HCT116 (cell line): Measurements from ENCODE around the gene SEMA4D. TPM values are rescaled to one million over a fixed set of nuclear protein-coding genes. Genes with fewer than 3 reads are reported as not detected.

Experiments used
- ATAC-seq: fragments of 200-7000 bp; cut with Tn5 transposase; 2 replicates; pipeline ENCODE4 v1.9.1; 2020; ENCODE audit warnings: mild to moderate bottlenecking, moderate library complexity
- BruUV-seq: library from RNA; stranded (reverse); fragments of 400-500 nt; replicated peaks from 2 replicates; lab custom pipeline; 2021; lab: Mats Ljungman, UMichigan
- CTCF ChIA-PET: fragments of 300-600 bp; sonication (Branson Sonifier 250); formaldehyde crosslinking; loops from one replicate; lab custom pipeline; 2021; ENCODE audit warnings: antibody characterized with exemption; lab: Charles Lee
- POLR2A ChIA-PET: fragments of 300-600, 350-600 bp; sonication (Branson Sonifier 250); formaldehyde crosslinking; loops from one replicate; lab custom pipeline; 2021; ENCODE audit warnings: antibody characterized with exemption; lab: Charles Lee
- RAD21 ChIA-PET, 2 experiments: fragments of 300-600 bp; sonication (Branson Sonifier 250); formaldehyde crosslinking; loops; one replicate each; lab custom pipeline; 2023; ENCODE audit warnings: low total read pairs in 2 of 2; ENCODE audit not compliant: uncharacterized antibody in 2 of 2, unreplicated experiment in 2 of 2, low non-redundant PET in 1 of 2; lab: Charles Lee
- DNase-seq: peaks from one replicate; pipeline ENCODE4 v3.0.0-alpha.2; 2010; ENCODE audit warnings: low read depth, low spot score
- H2AFZ ChIP-seq: fragments of 200-600 bp; shearing (Covaris generic), sonication (generic); 2 replicates; pipeline ENCODE4 v1.6.1; 2017; ENCODE audit warnings: low read depth, mixed run types, mixed read lengths, antibody characterized with exemption, low read length; ENCODE audit not compliant: poor library complexity, severe bottlenecking
- H3K27ac ChIP-seq: 2 replicates; pipeline ENCODE4 v1.5.1; 2012; ENCODE audit warnings: low read depth, low read length
- H3K27me3 ChIP-seq: fragments of 200-600 bp; sonication (generic); 2 replicates; pipeline ENCODE4 v1.6.1; 2016; ENCODE audit warnings: mixed run types, low read length, mixed read lengths; ENCODE audit not compliant: insufficient read depth
- H3K36me3 ChIP-seq, 2 experiments: fragments of 200-500 bp in 1 of 2; fragments of 200-600 bp in 1 of 2; sonication (Bioruptor generic) in 1 of 2; sonication (generic) in 1 of 2; 2 replicates each; pipeline versions ENCODE4 v1.5.1 to v1.6.1; 2014 to 2016; ENCODE audit warnings: low read length in 2 of 2, inconsistent platforms in 1 of 2, mixed read lengths in 1 of 2, mixed run types in 1 of 2; ENCODE audit not compliant: insufficient read depth in 2 of 2, control insufficient read depth in 1 of 2
- H3K4me1 ChIP-seq, 2 experiments: fragments of 200-600 bp in 1 of 2; sonication (generic) in 1 of 2; 2 replicates each; pipeline versions ENCODE4 v1.5.1 to v1.6.1; 2012 to 2017; ENCODE audit warnings: low read length in 2 of 2, inconsistent platforms in 1 of 2, mild to moderate bottlenecking in 1 of 2, mixed read lengths in 1 of 2, mixed run types in 1 of 2, moderate library complexity in 1 of 2; ENCODE audit not compliant: insufficient read depth in 2 of 2, control insufficient read depth in 1 of 2
- H3K4me2 ChIP-seq: fragments of 200-600 bp; sonication (generic); 2 replicates; pipeline ENCODE4 v1.6.1; 2017; ENCODE audit warnings: mixed run types, low read length, mixed read lengths
- H3K4me3 ChIP-seq, 2 experiments: fragments of 200-600 bp in 1 of 2; sonication (generic) in 1 of 2; replicated peaks in 1 of 2; 2 replicates each; pipeline ENCODE4 v1.5.1; 2011 to 2016; ENCODE audit warnings: low read length in 2 of 2, control low read depth in 1 of 2, low read depth in 1 of 2, mild to moderate bottlenecking in 1 of 2, mixed read lengths in 1 of 2, mixed run types in 1 of 2
- H3K79me2 ChIP-seq: fragments of 200-600 bp; sonication (generic); 2 replicates; pipeline ENCODE4 v1.6.1; 2017; ENCODE audit warnings: mild to moderate bottlenecking, mixed run types, low read length, moderate library complexity, mixed read lengths; ENCODE audit not compliant: insufficient read depth
- H3K9ac ChIP-seq: fragments of 200-600 bp; sonication (generic); 2 replicates; pipeline ENCODE4 v1.6.1; 2016; ENCODE audit warnings: low read length, mixed read lengths
- H3K9me2 ChIP-seq: fragments of 200-600 bp; sonication (generic), shearing (Covaris generic); 2 replicates; pipeline ENCODE4 v1.6.1; 2017; ENCODE audit warnings: mixed run types, mild to moderate bottlenecking, moderate library complexity; ENCODE audit not compliant: insufficient read depth
- H3K9me3 ChIP-seq, 2 experiments: fragments of 200-500 bp in 1 of 2; fragments of 200-600 bp in 1 of 2; sonication (Bioruptor generic) in 1 of 2; sonication (generic) in 1 of 2; 2 replicates each; pipeline ENCODE4 v1.6.1; 2014 to 2017; ENCODE audit warnings: low read length in 2 of 2, mixed read lengths in 2 of 2, inconsistent platforms in 1 of 2, low read depth in 1 of 2, mild to moderate bottlenecking in 1 of 2, mixed run types in 1 of 2, moderate library complexity in 1 of 2; ENCODE audit not compliant: control insufficient read depth in 1 of 2, insufficient read depth in 1 of 2
- H4K20me1 ChIP-seq: fragments of 200-600 bp; sonication (generic), shearing (Covaris generic); 2 replicates; pipeline ENCODE4 v1.6.1; 2017; ENCODE audit warnings: mixed run types, mild to moderate bottlenecking, moderate library complexity; ENCODE audit not compliant: insufficient read depth
- ATF3 ChIP-seq: IDR thresholded peaks from 2 replicates; pipeline ENCODE4 v1.6.1; 2012
- CBX3 ChIP-seq: IDR thresholded peaks from 2 replicates; pipeline ENCODE4 v1.6.1; 2012; ENCODE audit warnings: low read depth
- CEBPB ChIP-seq: IDR thresholded peaks from 2 replicates; pipeline ENCODE4 v1.6.1; 2012; ENCODE audit warnings: low read depth
- CTCF ChIP-seq, 3 experiments: fragments of 200-600 bp in 1 of 3; sonication (generic) in 1 of 3; IDR thresholded peaks in 2 of 3; conservative IDR thresholded peaks in 1 of 3; 2 replicates each; pipeline ENCODE4 v1.5.1; 2012 to 2017; ENCODE audit warnings: low read depth in 2 of 3, low read length in 2 of 3, antibody characterized with exemption in 1 of 3, borderline replicate concordance in 1 of 3, control low read depth in 1 of 3, mild to moderate bottlenecking in 1 of 3, mixed read lengths in 1 of 3, mixed run types in 1 of 3, moderate library complexity in 1 of 3; ENCODE audit not compliant: insufficient read depth in 1 of 3
- EGR1 ChIP-seq: IDR thresholded peaks from 2 replicates; pipeline ENCODE4 v1.6.1; 2012; ENCODE audit warnings: low read depth
- ELF1 ChIP-seq: IDR thresholded peaks from 2 replicates; pipeline ENCODE4 v1.6.1; 2012; ENCODE audit warnings: low read depth, borderline replicate concordance
- EZH2phosphoT487 ChIP-seq: fragments of 200-600 bp; IDR thresholded peaks from 2 replicates; pipeline ENCODE4 v1.6.1; 2018; ENCODE audit warnings: antibody characterized with exemption, borderline replicate concordance
- JUND ChIP-seq: IDR thresholded peaks from 2 replicates; pipeline ENCODE4 v1.6.1; 2012
- MAX ChIP-seq: IDR thresholded peaks from 2 replicates; pipeline ENCODE4 v1.6.1; 2012
- REST ChIP-seq: IDR thresholded peaks from 2 replicates; pipeline ENCODE4 v1.6.1; 2012; ENCODE audit warnings: low read depth
- SIN3A ChIP-seq: IDR thresholded peaks from 2 replicates; pipeline ENCODE4 v1.6.1; 2012; ENCODE audit warnings: low read depth
- SP1 ChIP-seq: IDR thresholded peaks from 2 replicates; pipeline ENCODE4 v1.6.1; 2012; ENCODE audit warnings: low read depth
- TCF7L2 ChIP-seq: IDR thresholded peaks from 2 replicates; pipeline ENCODE4 v1.7.0; 2011; ENCODE audit warnings: borderline replicate concordance, inconsistent platforms; ENCODE audit not compliant: insufficient read depth, insufficient read length; ENCODE audit errors: extremely low read depth
- YY1 ChIP-seq: IDR thresholded peaks from 2 replicates; pipeline ENCODE4 v1.6.1; 2011; ENCODE audit warnings: low read length, low read depth, moderate library complexity, mild to moderate bottlenecking; ENCODE audit not compliant: insufficient replicate concordance; ENCODE audit errors: extremely low read depth
- ZBTB33 ChIP-seq: IDR thresholded peaks from 2 replicates; pipeline ENCODE4 v1.6.1; 2011; ENCODE audit warnings: mild to moderate bottlenecking, low read length, moderate library complexity; ENCODE audit not compliant: insufficient replicate concordance; ENCODE audit errors: extremely low read depth
- ZFX ChIP-seq: fragments of 450-650 bp; IDR thresholded peaks from 2 replicates; pipeline ENCODE4 v1.6.1; 2017
- ZNF274 ChIP-seq: fragments of 200-500 bp; sonication (Bioruptor generic); IDR thresholded peaks from 2 replicates; pipeline ENCODE4 v1.6.1; 2014; ENCODE audit warnings: mild to moderate bottlenecking, low read depth, low read length, inconsistent platforms
- intact Hi-C: fragments of 100-400 bp; cut with micrococcal nuclease; formaldehyde crosslinking; loops from 2 replicates; pipeline ENCODE4 v1.10.0; 2022
- total RNA-seq: library from RNA; stranded (reverse); gene quantifications from one replicate; pipeline ENCODE4 v1.2.1, GENCODE V29; 2021; ENCODE audit not compliant: unreplicated experiment

The SEMA4D gene
- total RNA-seq, 1 experiment from 2014 or later = 32.0 TPM

- no peaks in the 10 kb centered on the region for H3K9me2 ChIP-seq
- no peaks in the 10 kb centered on the region for H4K20me1 ChIP-seq
- no peak overlapping the region for H3K4me2 ChIP-seq
- POLR2A ChIA-PET = no interaction called here
- H3K4me1 ChIP-seq = no peaks in the 10 kb centered on the region
- H3K27me3 ChIP-seq = no peaks in the 10 kb centered on the region
- TF ChIP-seq YY1 (no peak), JUND (no peak), ZFX (no peak), TCF7L2 (no peak), ELF1 (no peak), SP1 (no peak), CEBPB (no peak), ZBTB33 (no peak), ATF3 (no peak), EZH2phosphoT487 (no peak), CBX3 (no peak), SIN3A (no peak), ZNF274 (no peak), MAX (no peak), EGR1 (no peak), REST (no peak), CTCF (IDR thresholded peaks at IDR 0.05 in 2 of 3, conservative IDR thresholded peaks at IDR 0.05 in 1 of 3; ENCODE audit: borderline replicate concordance in 1 of 3, insufficient read depth in 1 of 3, low read depth in 2 of 3, low read length in 2 of 3) (no peak)
- no peaks in the 10 kb centered on the region for H3K9me3 ChIP-seq
- H3K79me2 ChIP-seq = peaks cover 6% of the 10 kb centered on the region; the same call in 1 of the 2 replicates
- H3K9ac ChIP-seq = no peak overlapping the region
- no peak overlapping the region for H3K27ac ChIP-seq
- intact Hi-C loops = no loop called here
- no peaks in the 10 kb centered on the region for H3K36me3 ChIP-seq
- H2AFZ ChIP-seq = no peak overlapping the region
- H3K4me3 ChIP-seq = no peak overlapping the region
- ATAC-seq (no peak), DNase-seq (no peak)
- CTCF ChIA-PET = no interaction called here
- no TSS peak for BruUV-seq
- RAD21 ChIA-PET = no interaction called here
Observed at GRCh38 chr9:89477384-89477783, 20.5 kb downstream of the SEMA4D start.
